ENCODE results near the gene EPB41.
A peak's percentile ranks its signal among the peaks of the same experiment; 100 is the strongest.
"Not testable (repeated sequence)": the region's sequence is repeated elsewhere in the genome, so short reads cannot be mapped to it uniquely, and the experiment has no call there.

EPB41 gene

DNA sequence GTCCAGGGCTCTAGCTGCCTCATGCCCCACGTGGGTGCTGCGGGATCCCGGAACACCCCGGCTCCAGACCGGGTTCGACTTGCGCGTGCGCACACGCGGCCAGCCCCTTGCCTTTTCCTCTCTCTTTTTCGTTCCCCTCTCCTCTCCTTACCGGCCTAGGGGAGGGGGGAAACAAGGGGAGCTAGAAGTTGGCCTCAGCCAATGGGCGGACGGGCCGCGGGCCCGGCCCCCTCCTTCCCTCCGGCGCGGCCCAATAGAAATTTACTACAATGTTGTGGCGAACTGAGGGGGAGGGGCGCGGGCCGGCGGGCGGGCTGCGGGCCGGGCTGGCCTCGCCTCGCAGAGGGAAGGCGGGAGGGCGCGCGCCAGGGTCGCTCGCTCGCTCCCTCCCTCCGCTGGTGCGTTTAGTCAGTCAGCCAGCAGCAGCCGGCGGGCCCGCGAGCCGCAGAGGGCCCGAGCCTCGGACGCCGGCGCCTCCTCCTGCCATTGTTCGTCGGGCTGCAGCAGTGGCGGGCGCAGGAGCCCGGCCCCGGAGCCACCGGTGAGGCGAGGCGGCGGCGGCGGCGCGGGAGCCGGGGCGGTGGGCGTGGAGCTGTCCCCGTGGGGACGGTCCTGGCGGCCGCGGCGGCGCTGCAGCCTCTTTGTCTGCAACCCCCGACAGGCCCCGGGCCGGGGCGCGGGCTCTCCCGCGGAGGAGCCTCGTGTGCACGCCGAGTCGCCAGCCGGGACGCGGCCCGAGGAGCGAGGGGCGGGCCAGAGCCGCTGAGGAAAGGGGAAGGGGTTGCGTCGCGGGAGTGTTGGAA lies at the start of gene EPB41:
Gene EPB41, plus strand, starts transcription at position 342 of the 803 bp plus-strand sequence. CDS start 72,869 bp downstream, outside the sequence.
- no peaks in the 10 kb centered on the region for H3K9me3 Mint-ChIP-seq
- DNase-seq = peak; percentile 87
- peak; percentile 94 to 96 for ATAC-seq (replicated peaks)
- peaks cover 5 to 8% of the 10 kb centered on the region in 2 donors for H3K36me3 Mint-ChIP-seq
- peaks cover 31 to 56% of the 10 kb centered on the region in 2 donors for H3K4me1 Mint-ChIP-seq
- peak within 1 kb of the TSS; percentile 88 for H3K27ac Mint-ChIP-seq
- no peaks in the 10 kb centered on the region for H3K27me3 Mint-ChIP-seq
- H3K4me3 Mint-ChIP-seq = peak within 1 kb of the TSS; percentile 84 to 85

GRCh38 chr1:28864695-28865094 lies 49.7 kb upstream of the EPB41 start:
- ATAC-seq (replicated peaks) = no peak
- Mint-ChIP-seq H3K4me1 (no peaks in the 10 kb centered on the region), H3K9me3 (no peaks in the 10 kb centered on the region), H3K36me3 (no peaks in the 10 kb centered on the region), H3K4me3 (no peak overlapping the region), H3K27ac (no peak overlapping the region), H3K27me3 (peaks cover 7 to 21% of the 10 kb centered on the region in 2 donors)
- DNase-seq = no peak

DNA sequence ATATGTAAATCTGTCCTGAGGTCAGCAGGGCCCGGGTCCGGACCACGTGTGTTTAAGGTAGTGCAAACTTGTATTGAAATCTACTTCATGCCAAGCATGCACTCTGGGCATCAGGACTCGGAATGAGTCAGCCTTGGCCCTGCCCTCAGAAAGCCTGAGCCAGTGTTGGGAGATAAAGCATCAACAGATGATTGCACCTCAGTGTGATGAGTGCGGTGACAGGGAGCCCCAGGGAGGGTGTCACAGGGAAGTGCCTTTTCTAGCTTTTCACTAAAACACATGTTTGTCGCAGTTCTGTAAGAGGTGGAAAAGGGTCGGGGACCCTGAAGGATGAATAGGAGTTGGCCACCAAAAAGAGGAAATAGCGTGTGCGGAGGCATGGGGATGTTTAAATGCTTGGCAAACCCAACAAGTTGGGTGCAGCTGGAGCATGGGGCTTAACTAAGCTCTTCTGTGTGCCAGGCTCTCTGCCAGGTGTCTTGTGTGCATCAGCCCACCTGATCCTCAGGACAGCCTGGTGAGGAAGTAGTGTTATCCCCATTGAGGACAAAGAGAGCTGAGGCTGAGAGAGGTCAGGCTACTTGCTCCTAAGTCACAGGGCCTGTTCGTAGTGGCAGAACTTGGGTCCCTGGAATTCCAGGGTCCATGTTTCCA lies 48.2 kb upstream of the EPB41 start:
- H3K9me3 Mint-ChIP-seq = no peaks in the 10 kb centered on the region
- no peak overlapping the region for H3K4me3 Mint-ChIP-seq
- no peaks in the 10 kb centered on the region for H3K4me1 Mint-ChIP-seq
- no peaks in the 10 kb centered on the region for H3K36me3 Mint-ChIP-seq
- no peak for ATAC-seq (replicated peaks)
- H3K27ac Mint-ChIP-seq = no peak overlapping the region
- DNase-seq = no peak
- H3K27me3 Mint-ChIP-seq = peaks cover 9 to 21% of the 10 kb centered on the region in 2 donors

DNA sequence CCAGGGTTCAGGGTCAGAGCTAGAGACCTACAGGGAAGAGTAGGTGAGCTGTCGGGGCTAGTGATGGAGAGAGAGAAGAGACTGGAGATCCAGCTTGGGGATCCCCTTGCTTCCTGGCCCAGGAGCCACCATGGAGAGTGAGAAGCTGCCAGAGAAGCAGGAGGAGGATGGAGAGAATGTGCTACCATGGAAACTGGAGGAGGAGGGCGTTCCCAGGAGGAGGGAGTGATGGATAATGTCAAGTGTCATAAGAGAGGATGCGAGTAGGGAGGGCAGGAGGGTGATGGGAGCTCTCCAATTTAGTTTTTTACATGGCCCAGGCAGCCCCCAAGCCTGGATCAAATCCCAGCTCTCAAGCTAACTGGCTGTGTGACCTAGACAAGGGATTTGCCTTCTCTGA lies 46.5 kb upstream of the EPB41 start:
- Mint-ChIP-seq H3K36me3 (no peaks in the 10 kb centered on the region), H3K27ac (no peak overlapping the region)

DNA sequence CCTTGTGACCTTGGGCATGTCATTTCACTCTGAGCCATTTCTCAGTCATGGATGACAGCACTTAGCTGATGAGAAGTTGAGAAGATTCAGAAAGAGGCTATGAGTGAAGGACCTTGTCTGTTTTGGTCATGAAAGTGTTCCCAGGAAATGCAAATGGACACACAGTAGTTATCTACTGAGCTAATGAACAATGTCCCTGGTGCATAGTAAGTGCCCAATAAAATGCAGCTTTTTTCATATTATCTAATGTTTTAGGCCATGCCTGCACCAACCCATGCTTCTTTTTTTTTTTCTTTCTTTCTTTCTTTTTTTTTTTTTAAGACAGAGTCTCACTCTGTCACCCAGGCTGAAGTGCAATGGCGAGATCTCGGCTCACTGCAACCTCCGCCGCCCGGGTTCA lies 44.4 kb upstream of the EPB41 start:
- Mint-ChIP-seq H3K27ac (no peak overlapping the region), H3K27me3 (peaks cover 17 to 18% of the 10 kb centered on the region in 2 donors), H3K36me3 (no peaks in the 10 kb centered on the region), H3K4me1 (no peaks in the 10 kb centered on the region), H3K9me3 (no peaks in the 10 kb centered on the region), H3K4me3 (no peak overlapping the region)
- no peak for ATAC-seq (replicated peaks)
- DNase-seq = no peak

More for the DNA sequence above, 46.5 kb upstream of the EPB41 start:
- no peak for DNase-seq
- peaks cover 17 to 21% of the 10 kb centered on the region in 2 donors for H3K27me3 Mint-ChIP-seq
- no peak overlapping the region for H3K4me3 Mint-ChIP-seq
- no peak for ATAC-seq (replicated peaks)
- no peaks in the 10 kb centered on the region for H3K9me3 Mint-ChIP-seq
- no peaks in the 10 kb centered on the region for H3K4me1 Mint-ChIP-seq

GRCh38 chr1:28871631-28872401 lies 42.6 kb upstream of the EPB41 start:
- DNase-seq = no peak
- Mint-ChIP-seq H3K27me3 (peaks cover 6 to 17% of the 10 kb centered on the region in 2 donors), H3K9me3 (no peaks in the 10 kb centered on the region), H3K36me3 (no peaks in the 10 kb centered on the region), H3K27ac (peak overlapping the region; percentile 15), H3K4me3 (no peak overlapping the region), H3K4me1 (no peaks in the 10 kb centered on the region)
- ATAC-seq (replicated peaks) = no peak

DNA sequence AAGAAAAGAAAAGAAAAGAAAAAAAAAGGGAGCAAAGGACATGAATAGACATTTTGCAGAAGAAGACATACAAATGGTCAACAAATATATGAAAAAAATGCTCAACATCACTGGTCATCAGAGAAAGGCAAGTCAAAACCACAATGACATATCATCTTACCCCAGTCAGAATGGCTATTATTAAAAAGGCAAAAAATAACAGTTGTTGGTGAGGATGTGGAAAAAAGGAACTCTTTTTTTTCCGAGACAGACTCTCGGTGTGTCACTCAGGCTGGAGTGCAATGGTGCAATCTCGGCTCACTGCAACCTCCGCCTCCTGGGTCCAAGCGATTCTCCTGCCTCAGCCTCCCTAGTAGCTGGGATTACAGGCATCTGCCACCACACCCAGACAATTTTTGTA lies 39.2 kb upstream of the EPB41 start:
- not testable (repeated sequence) for H3K9me3 Mint-ChIP-seq

GRCh38 chr1:28877132-28877781 lies 37.1 kb upstream of the EPB41 start:
- no peaks in the 10 kb centered on the region for H3K36me3 Mint-ChIP-seq
- H3K4me1 Mint-ChIP-seq = peaks cover 6% of the 10 kb centered on the region in 2 donors
- no peak overlapping the region for H3K4me3 Mint-ChIP-seq
- no peaks in the 10 kb centered on the region for H3K9me3 Mint-ChIP-seq
- ATAC-seq (replicated peaks) (peak; percentile 79 to 82), DNase-seq (peak; percentile 56)
- H3K27me3 Mint-ChIP-seq = peaks cover 0 to 2% of the 10 kb centered on the region in 2 donors
- no peak overlapping the region for H3K27ac Mint-ChIP-seq

More for the DNA sequence above, 39.2 kb upstream of the EPB41 start:
- DNase-seq, H3K36me3 Mint-ChIP-seq, H3K4me3 Mint-ChIP-seq, H3K4me1 Mint-ChIP-seq, H3K27ac Mint-ChIP-seq, H3K27me3 Mint-ChIP-seq: not testable (repeated sequence)
- ATAC-seq (replicated peaks) = peak in 1 of 2 donors; percentile 37

- H3K4me1 Mint-ChIP-seq = peaks cover 13 to 16% of the 10 kb centered on the region in 2 donors
- H3K27ac Mint-ChIP-seq = no peak overlapping the region
- no peaks in the 10 kb centered on the region for H3K27me3 Mint-ChIP-seq
- no peak for ATAC-seq (replicated peaks)
- no peak for DNase-seq
- H3K36me3 Mint-ChIP-seq = no peaks in the 10 kb centered on the region
- H3K4me3 Mint-ChIP-seq = no peak overlapping the region
- H3K9me3 Mint-ChIP-seq = no peaks in the 10 kb centered on the region
These were observed 35.6 kb upstream of the EPB41 start for GRCh38 chr1:28878796-28879195.

DNA sequence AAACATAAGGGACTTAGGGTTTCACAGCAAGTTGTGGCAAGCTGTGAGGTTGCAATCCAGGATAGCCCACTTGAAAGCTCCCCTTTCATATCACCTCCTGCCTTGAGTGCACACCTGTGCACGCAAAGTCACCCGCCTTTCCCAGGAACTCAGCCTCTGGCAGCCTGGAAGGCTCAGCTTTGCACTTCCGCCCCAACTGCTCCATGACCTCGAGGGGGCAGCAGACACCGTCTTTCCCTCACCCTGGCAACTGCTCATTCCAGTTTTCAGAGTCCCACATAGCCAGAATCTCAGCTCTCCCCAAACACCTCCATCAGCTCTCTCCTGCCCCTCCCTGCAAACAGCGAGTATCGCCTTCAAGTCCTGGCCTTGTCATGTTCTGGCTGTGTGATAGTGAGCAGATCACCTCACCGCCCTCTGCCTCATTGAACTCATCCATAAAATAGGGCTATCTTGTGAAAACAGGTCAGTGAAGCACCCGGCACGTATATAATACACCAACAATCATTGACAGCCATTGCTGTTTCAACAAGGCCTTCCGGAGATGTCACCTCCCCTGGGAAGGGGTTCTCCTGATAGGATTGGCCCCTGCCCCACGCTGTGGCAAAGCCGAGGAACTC lies 32.2 kb upstream of the EPB41 start:
- H3K9me3 Mint-ChIP-seq = no peaks in the 10 kb centered on the region
- DNase-seq (peak; percentile 63), ATAC-seq (replicated peaks) (peak; percentile 22)
- peaks cover 38 to 47% of the 10 kb centered on the region in 2 donors for H3K4me1 Mint-ChIP-seq
- H3K4me3 Mint-ChIP-seq = no peak overlapping the region
- no peak overlapping the region for H3K27ac Mint-ChIP-seq
- peaks cover 0 to 2% of the 10 kb centered on the region in 2 donors for H3K36me3 Mint-ChIP-seq
- no peaks in the 10 kb centered on the region for H3K27me3 Mint-ChIP-seq

DNA sequence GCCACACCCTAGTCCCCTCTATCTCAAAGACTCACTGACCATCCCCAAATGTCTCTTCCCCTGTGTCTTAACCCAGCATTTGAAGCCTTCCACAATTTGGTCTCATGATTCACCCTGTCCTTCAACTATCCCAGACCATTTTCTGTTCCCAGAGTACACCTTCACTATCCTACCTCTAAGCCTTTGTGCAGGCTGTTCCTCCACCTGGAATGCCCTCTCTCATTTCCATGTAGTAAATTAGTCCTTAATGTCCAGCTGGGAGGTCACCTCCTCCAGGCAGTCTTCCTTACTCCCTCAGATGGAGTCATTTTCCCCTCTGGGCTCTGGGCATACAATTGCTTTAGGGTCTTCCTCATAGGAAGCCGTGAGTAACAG lies 31.1 kb upstream of the EPB41 start:
- Mint-ChIP-seq H3K9me3 (no peaks in the 10 kb centered on the region), H3K4me1 (peaks cover 39 to 54% of the 10 kb centered on the region in 2 donors), H3K27ac (peak overlapping the region; percentile 21), H3K36me3 (peaks cover 0 to 4% of the 10 kb centered on the region in 2 donors), H3K27me3 (no peaks in the 10 kb centered on the region), H3K4me3 (no peak overlapping the region)
- ATAC-seq (replicated peaks) (no peak), DNase-seq (no peak)

GRCh38 chr1:28885472-28885877 lies 28.9 kb upstream of the EPB41 start:
- DNase-seq (no peak), ATAC-seq (replicated peaks) (no peak)
- H3K4me3 Mint-ChIP-seq = no peak overlapping the region
- peaks cover 52 to 71% of the 10 kb centered on the region in 2 donors for H3K4me1 Mint-ChIP-seq
- H3K9me3 Mint-ChIP-seq = no peaks in the 10 kb centered on the region
- H3K27ac Mint-ChIP-seq = peak overlapping the region; percentile 97
- H3K36me3 Mint-ChIP-seq = peaks cover 3 to 5% of the 10 kb centered on the region in 2 donors
- no peaks in the 10 kb centered on the region for H3K27me3 Mint-ChIP-seq

- no peaks in the 10 kb centered on the region for H3K9me3 Mint-ChIP-seq
- no peaks in the 10 kb centered on the region for H3K27me3 Mint-ChIP-seq
- DNase-seq = no peak
- H3K4me3 Mint-ChIP-seq = peak overlapping the region; percentile 91
- H3K36me3 Mint-ChIP-seq = peaks cover 5 to 6% of the 10 kb centered on the region in 2 donors
- H3K4me1 Mint-ChIP-seq = peaks cover 58 to 76% of the 10 kb centered on the region in 2 donors
- H3K27ac Mint-ChIP-seq = peak overlapping the region; percentile 97
- no peak for ATAC-seq (replicated peaks)
These were observed 28.2 kb upstream of the EPB41 start for GRCh38 chr1:28885977-28886730.

Measured in stimulated activated naive B cell treated with anti-CD40 and anti-IgM and Interleukin-4, amounts not matched to agents 10 μg/mL and 1 μg/mL and 100 μg/mL, for 72 hours (primary cell).